ENCODE measurements around the gene KCNJ16.

GRCh38 chr17:70184207-70184606 lies 109.2 kb downstream of the KCNJ16 start:
- TF ChIP-seq CTCF (IDR thresholded peaks at IDR 0.05) (no peak), POLR2A (IDR thresholded peaks at IDR 0.05) (no peak), EP300 (IDR thresholded peaks at IDR 0.05) (no peak)
